Measurements from ENCODE around the gene TIMM8B.

Gene TIMM8B

DNA sequence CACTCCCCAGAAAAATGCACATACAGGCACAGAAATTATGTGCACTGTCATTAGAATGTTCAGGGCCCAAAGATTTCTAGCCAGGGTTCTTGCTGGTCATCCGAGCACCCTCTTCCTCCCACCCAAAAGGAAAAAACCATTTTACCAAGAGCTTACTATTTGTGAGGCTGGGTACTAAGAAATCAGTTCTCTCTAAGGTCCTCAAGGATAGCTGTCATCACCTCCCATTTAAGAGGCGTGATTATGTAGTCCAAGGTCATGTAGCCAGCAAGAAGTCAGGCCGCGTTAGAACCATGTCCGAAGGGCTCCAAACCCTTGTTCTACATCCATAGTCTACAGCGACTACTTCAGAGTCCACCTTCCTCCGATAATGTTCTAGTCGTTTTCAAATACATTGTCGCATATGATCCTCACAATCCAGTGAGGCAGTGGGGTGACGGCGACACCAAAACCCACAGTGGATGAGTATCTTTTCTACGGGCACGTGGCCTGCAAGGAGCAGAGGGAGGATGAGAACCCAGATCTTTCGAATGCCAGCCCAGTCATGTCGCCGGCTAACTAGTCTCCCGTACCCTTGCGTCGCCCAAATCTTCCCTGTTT, 634 bp downstream of the TIMM8B start:
- ChIA-PET POLR2A (ENCODE audit: low non-redundant PET) (interaction anchor here (0.6 kb wide), 1 partner anchor 16 kb away, joined by 4 read pairs; no protein-coding TSS in a partner anchor), CTCF (interaction anchor here (0.7 kb wide), 1 partner anchor 14 kb away, joined by 3 read pairs; no protein-coding TSS in a partner anchor)
- peak overlapping the region; percentile 72 for H3K27ac ChIP-seq
- DNase-seq (ENCODE audit: low spot score) = peak; percentile 44
- TF ChIP-seq CTCF (conservative IDR thresholded peaks at IDR 0.05; ENCODE audit: low read depth) = no peak

DNA sequence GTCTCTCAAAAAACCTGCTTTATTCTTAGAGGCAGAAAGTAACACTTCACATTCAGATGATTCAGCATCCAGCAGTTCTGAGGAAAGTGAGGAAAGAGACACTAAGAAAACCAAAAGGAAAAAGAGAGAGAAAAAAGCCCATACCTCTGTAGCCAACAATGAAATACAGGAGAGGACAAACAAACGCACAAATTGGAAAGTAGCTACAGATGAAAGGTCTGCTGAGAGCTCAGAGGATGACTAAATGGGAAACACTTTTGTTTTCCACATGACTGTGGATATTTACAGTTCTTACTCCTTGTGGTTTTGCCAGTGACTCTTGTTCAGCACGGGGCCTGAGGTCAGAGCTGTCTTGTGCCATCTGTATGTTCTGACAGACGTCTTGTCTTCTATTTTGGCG, 3.8 kb downstream of the TIMM8B start:
- no peak for DNase-seq (ENCODE audit: low spot score)
- no peak overlapping the region for H3K27ac ChIP-seq
- no peak for TF ChIP-seq CTCF (conservative IDR thresholded peaks at IDR 0.05; ENCODE audit: low read depth)
- ChIA-PET POLR2A (ENCODE audit: low non-redundant PET) (no interaction called here), CTCF (interaction anchor here (0.6 kb wide), 1 partner anchor 130 kb away, joined by 4 read pairs; no protein-coding TSS in a partner anchor)

DNA sequence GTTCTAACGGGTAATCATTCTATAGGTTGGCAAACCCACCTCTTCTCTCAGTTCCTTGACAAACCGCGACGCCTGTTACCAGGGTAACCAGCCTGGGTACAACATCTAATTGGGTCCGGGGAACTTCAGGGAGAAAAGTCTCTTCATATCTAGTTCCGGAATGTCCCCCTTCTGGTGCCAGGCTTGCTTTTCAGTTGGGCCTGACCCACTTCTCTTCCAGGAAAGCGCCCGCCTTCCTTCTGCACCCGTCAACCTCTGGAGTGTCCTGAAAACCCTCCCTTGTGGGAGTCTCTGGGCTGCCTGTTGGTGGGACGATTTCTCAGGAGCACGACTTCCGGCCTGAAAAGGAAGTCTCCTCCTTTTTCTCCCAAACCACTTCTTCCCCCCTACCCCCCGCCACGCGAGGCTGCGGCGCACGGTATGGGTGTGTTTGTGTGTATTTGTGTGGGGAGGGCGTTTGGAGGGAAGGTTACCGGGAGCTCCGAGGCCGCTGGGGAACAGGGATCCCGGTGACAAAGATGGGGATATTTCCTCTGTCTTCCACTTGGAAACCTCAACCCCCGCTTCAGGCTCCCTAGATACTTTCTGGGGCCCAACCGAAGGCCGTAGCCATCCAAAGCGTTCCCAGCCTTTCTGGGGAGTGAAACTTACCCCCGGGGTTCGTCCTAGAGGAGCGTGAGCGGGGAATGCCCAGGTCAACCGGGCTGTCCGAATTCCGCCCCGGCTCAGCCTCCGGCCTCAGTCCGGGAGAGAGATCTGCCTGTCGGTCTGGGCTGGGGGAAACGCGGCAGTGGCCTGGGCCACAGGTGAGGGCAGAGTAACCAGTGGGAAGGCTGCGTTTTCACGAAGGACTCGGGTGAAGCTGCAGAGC, 12.4 kb downstream of the TIMM8B start, which contains the start of the genes NKAPD1 and PIH1D2:
TSS of gene NKAPD1 (plus strand) at position 359 of the 871 bp plus-strand sequence. CDS start 1,276 bp downstream, outside the sequence.
TSS of gene PIH1D2 (minus strand) at position 77 of the 871 bp plus-strand sequence. CDS start 843 bp downstream, outside the sequence.
- TF ChIP-seq CTCF (conservative IDR thresholded peaks at IDR 0.05; ENCODE audit: low read depth) = no peak
- POLR2A ChIA-PET (ENCODE audit: low non-redundant PET) = no interaction called here
- CTCF ChIA-PET = interaction anchor here (0.7 kb wide), 1 partner anchor 113 kb away, joined by 3 read pairs; no protein-coding TSS in a partner anchor
- peak within 1 kb of the TSS; percentile 93 for H3K27ac ChIP-seq
- peak; percentile 89 for DNase-seq (ENCODE audit: low spot score)

DNA sequence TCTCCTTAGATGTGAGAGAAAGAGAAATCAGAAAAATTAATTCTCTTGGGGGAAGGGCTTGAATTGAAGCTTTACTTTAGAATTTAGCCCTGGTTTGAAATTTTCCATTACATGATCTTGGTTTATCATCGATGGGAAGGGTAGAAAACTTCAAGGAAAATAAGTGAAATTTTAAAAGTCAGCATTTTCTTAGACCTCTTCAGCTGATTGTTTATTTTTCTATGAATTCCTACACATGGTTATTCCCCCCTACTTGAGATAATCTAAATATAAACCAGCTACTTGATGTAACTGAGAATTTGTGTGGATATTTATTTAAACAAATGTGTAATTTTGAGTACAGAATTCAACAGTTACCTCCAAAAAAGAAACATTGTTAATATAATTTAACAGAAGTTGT, 23.6 kb downstream of the TIMM8B start:
- POLR2A ChIA-PET (ENCODE audit: low non-redundant PET) = no interaction called here
- CTCF ChIA-PET = no interaction called here
- TF ChIP-seq CTCF (conservative IDR thresholded peaks at IDR 0.05; ENCODE audit: low read depth) = no peak
- DNase-seq (ENCODE audit: low spot score) = no peak
- H3K27ac ChIP-seq = no peak overlapping the region

DNA sequence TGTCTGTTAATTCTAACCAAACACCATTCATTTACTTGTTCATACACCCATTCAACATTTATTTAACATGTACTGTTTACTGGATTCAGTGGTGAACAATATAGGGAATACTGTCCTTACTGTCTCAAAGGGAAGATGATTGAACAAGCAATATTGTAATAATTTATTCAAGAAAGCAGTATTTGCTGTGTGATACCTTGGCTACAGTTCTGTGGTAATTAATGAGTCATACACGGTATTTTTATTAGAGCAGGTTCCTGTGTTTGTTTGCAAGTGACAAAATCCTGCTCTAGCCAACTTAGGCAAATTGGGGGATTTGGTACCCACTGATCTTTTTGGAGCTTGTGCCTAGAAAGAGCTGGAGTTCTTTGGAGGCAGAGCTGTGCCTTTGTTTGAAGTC, 28.5 kb downstream of the TIMM8B start:
- ChIA-PET POLR2A (ENCODE audit: low non-redundant PET) (no interaction called here), CTCF (no interaction called here)
- no peak for TF ChIP-seq CTCF (conservative IDR thresholded peaks at IDR 0.05; ENCODE audit: low read depth)
- no peak for DNase-seq (ENCODE audit: low spot score)
- no peak overlapping the region for H3K27ac ChIP-seq

- no peak for DNase-seq (ENCODE audit: low spot score)
- ChIA-PET POLR2A (ENCODE audit: low non-redundant PET) (no interaction called here), CTCF (no interaction called here)
- no peak overlapping the region for H3K27ac ChIP-seq
- TF ChIP-seq CTCF (conservative IDR thresholded peaks at IDR 0.05; ENCODE audit: low read depth) = no peak
Measured at GRCh38 chr11:112057170-112057569, 29.4 kb downstream of the TIMM8B start.
